WI38 (cell line): Measurements from ENCODE around the gene SZT2.
"Not testable (repeated sequence)": the region's sequence is repeated elsewhere in the genome, so short reads cannot be mapped to it uniquely, and the experiment has no call there.

Experiments used
- H3K4me3 ChIP-seq: 2 replicates; pipeline ENCODE4 v1.5.1; 2011; ENCODE audit warnings: low read depth, mild to moderate bottlenecking, control low read depth, low read length
- CTCF ChIP-seq: IDR thresholded peaks from 2 replicates; pipeline ENCODE4 v1.5.1; 2012; ENCODE audit warnings: low read depth, mild to moderate bottlenecking, control low read depth, low read length

SZT2 gene

DNA sequence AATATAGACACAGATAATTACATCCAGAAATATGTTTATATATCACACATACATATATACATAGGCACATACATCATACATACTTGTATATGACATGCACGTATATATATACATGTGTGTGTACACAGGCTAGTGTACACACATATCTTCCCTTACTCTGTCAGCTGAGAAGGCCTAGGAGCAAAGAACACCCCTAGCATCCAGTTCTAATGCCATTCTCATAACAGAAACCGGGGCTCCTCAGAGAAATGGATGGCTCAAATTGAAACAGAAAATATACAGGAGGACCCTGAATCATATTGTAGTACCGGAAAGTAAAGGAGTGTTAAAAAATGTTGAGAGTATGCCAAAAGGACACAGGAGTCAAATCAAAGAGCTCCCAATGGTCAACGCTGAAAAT lies 83.8 kb downstream of the SZT2 start:
- no peak overlapping the region for H3K4me3 ChIP-seq
- TF ChIP-seq CTCF = no peak

GRCh38 chr1:43475611-43476401 lies 86.1 kb downstream of the SZT2 start:
- H3K4me3 ChIP-seq = not testable (repeated sequence)

DNA sequence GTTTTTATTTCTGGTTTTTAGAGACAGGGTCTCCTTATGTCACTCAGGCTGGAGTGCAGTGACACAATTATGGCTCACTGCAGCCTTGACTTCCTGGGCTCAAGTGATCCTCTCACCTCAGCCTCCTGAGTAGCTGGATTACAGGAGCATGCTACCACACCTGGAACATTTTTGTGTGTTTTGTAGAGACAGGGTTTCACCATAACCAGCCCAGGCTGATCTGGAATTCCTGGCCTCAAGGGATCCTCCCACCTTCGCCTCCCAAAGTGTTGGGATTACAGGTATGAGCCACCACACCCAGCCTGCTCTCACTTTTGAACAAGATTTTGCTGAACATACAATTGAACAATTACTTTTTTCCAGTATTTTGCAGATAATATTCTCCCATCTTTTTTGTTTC lies 88.0 kb downstream of the SZT2 start:
- TF ChIP-seq CTCF = no peak
- no peak overlapping the region for H3K4me3 ChIP-seq

GRCh38 chr1:43479414-43479813 lies 89.7 kb downstream of the SZT2 start:
- TF ChIP-seq CTCF = no peak
- H3K4me3 ChIP-seq = no peak overlapping the region

GRCh38 chr1:43481491-43481890 lies 91.8 kb downstream of the SZT2 start:
- no peak overlapping the region for H3K4me3 ChIP-seq
- no peak for TF ChIP-seq CTCF

GRCh38 chr1:43482215-43482614 lies 92.5 kb downstream of the SZT2 start:
- TF ChIP-seq CTCF = no peak
- no peak overlapping the region for H3K4me3 ChIP-seq

GRCh38 chr1:43484367-43484766 lies 94.7 kb downstream of the SZT2 start:
- no peak overlapping the region for H3K4me3 ChIP-seq
- TF ChIP-seq CTCF = no peak

GRCh38 chr1:43488165-43488564 lies 98.5 kb downstream of the SZT2 start:
- TF ChIP-seq CTCF = no peak
- no peak overlapping the region for H3K4me3 ChIP-seq
